GM19043 (cell line): ENCODE results near the gene SURF4.

Source experiments
- ATAC-seq: cut with Tn5 transposase; IDR thresholded peaks from one replicate; pipeline ENCODE4 v1.9.1; 2021; ENCODE audit warnings: low read depth; ENCODE audit not compliant: unreplicated experiment

Gene SURF4

GRCh38 chr9:133375724-133376654 lies at the start of gene SURF4, which contains the start of gene STKLD1:
Gene SURF4, minus strand, starts transcription at chr9:133376060. Its CDS starts 91 bp downstream, at chr9:133375969.
Gene STKLD1, plus strand, starts transcription at chr9:133376366. Its CDS starts 108 bp downstream, at chr9:133376474.
- ATAC-seq, result peak; percentile 94

DNA sequence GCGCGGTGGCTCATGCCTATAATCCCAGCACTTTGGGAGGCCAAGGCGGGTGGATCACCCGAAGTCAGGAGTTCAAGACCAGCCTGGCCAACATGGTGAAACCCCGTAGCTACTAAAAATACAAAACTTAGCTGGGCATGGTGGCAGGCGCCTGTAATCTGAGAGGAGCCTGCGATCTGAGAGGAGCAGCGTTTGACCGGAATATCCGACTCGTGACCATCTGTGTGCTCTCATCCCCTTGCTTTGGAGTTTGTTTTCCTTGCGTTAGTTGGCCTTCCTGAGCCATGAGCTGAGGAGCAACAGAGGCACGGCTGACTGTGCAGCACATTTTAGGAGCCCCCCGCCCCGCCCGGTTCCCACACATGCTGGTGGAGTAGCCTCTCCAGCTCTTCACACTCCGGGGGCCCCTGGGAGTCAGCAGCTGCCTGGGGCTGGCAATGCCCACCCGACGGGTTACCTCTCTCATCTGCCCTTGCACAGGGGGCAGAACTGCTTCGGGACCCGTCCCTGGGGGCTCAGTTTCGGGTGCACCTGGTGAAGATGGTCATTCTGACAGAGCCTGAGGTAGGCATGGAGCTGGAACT lies 49.3 kb upstream of the SURF4 start:
- no peak for ATAC-seq

- no peak for ATAC-seq
These were observed 48.3 kb upstream of the SURF4 start for GRCh38 chr9:133424187-133424586.

- no peak for ATAC-seq
These were observed 47.4 kb upstream of the SURF4 start for GRCh38 chr9:133423216-133423615.

DNA sequence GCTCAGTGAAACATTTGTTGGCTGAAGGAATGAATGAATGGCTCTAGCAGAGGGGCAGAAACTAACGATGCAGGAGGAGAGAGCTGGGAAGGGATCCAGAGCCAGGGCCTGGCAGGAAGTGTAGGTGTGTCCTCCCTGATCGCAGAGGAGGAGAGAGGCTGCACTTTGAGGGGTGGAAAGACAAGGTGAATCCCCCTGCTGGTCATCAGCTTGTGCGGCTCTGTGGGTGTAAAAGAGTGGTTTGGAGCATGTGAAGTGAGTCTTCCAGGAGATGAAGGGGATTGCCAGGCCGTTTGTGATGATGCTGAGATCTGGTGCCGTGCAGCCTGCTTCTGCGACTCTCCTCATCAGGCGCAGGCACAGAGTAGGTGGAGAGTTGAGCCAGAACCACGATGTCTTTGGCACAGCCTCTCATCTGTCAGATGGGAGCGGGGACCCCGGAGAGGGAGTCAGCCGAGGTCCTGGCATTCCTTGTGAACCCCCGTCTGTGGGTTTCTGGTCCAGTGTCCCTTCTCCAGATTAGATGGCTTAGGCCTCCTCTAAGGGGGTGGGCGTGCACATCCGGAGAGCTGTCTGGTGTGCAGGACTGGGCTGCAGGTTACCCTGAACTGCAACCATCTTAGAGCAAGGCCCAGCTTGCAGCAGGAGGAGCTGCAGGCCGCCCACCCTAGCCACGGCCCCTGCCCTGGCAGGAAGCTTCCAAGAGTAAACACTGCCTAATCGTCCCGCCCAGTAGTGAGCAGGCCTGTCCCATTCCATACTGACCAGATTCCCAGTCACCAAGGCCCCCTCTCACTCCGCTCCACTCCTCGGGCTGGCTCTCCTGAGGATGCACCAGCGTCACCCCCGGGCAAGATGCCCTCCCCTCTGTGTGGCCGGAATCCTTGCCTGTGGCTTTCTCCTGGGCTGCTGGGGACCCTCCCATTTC lies 46.0 kb upstream of the SURF4 start, which contains the start of gene ADAMTS13:
Gene ADAMTS13, plus strand, starts transcription at position 753 of the 928 bp plus-strand sequence. Its CDS starts 77 bp downstream, at position 830.
- no peak for ATAC-seq

- no peak for ATAC-seq
These were observed 44.5 kb upstream of the SURF4 start for GRCh38 chr9:133420392-133420827.

- ATAC-seq, result no peak
These were observed 43.1 kb upstream of the SURF4 start for GRCh38 chr9:133419005-133419404.

GRCh38 chr9:133417541-133418461 lies 41.9 kb upstream of the SURF4 start, which contains the start of gene REXO4:
Gene REXO4, minus strand, starts transcription at chr9:133418010. Its CDS starts 166 bp downstream, at chr9:133417844.
- peak; percentile 77 for ATAC-seq

DNA sequence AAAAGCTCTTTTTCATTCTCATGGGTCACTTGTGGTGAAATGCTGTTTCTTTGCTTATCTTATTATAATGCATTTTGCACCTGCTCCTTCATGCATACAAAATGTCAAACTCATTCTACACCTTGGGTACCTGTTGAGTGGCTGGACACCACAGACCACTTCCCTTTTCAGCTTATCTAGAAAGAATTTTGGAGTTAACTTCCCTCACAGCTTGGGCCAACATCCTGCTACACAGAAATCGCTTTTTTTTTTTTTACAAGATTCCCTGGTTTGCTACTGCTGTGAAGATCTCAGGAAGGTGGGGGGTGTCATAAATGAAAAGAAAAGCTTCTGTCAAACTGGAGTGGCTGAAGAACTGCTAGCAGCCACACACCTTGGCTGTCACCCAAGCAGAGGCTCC lies 39.3 kb upstream of the SURF4 start:
- no peak for ATAC-seq

GRCh38 chr9:133408042-133408441 lies 32.2 kb upstream of the SURF4 start:
- no peak for ATAC-seq

- ATAC-seq, result no peak
These were observed 30.8 kb upstream of the SURF4 start for GRCh38 chr9:133406480-133407307.

DNA sequence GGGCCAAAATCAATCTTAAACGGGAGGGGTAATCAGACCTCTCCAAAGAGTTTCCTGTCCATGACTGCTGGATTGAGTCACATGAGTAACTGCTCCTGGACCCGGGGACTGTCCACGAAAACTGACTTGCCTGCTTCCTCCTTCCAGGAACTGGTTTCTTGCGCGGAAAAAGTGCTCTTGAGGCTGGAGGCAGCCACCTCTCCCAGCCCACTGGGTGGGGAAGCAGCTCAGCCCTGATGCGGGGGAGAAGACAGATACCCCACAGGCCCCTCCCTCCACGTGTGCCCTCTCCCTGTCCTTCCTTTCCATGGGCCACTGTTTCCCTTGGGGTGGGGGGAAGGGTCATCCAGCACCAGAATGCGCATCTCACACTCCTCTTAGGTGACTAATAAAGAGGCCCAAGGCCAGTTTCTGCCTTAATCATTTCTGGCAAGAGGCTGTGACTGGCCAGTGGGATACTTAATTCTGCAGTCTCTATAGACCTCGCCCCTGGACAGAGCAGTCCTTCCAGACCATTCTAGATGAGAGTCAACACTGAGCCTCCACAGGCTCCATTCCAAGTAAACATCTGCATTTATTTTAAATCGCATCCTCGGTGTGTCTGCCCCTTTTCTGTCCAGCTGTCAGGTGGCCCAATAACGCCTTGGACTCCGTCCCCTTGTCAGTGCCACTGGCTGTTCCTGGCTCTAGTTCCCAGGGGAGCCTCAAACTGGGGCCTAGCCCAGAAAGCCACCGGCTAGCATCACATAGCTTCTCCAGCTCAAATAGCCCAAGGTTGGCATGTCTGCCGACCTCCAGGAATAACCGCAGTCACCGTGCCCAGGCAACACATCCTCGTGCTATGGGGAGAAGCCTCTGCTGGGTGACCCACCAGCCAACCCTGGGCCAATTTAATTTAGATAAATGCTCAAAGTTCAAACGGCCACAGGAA lies 29.9 kb upstream of the SURF4 start:
- no peak for ATAC-seq

DNA sequence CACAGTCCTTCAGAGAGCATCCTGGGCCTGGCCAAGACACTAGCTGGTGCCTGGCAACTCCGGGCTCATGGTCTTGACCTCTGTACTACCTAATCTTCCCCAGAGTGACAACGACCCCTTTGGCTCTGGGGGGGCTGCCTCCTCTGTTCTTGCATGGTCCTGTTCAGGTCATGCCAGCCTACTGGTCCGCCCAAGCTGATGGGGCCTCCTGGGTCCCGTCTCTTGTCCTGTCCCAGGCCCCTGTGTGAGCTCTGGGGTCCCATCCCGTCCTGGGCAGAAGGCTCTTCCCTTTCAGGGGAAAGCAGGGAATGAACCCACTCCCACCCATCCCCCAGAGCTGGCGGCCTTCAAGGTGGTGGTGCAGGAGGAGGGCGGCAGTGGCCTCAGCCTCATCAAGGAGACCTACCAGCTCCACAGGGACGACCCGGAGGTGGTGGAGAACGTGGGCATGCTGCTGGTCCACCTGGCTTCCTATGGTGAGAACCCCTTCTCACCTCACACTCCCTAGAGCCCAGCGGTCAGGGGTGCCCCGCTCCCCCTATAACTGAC lies 28.7 kb upstream of the SURF4 start:
- ATAC-seq, result no peak

- no peak for ATAC-seq
These were observed 28.1 kb upstream of the SURF4 start for GRCh38 chr9:133403766-133404453.

DNA sequence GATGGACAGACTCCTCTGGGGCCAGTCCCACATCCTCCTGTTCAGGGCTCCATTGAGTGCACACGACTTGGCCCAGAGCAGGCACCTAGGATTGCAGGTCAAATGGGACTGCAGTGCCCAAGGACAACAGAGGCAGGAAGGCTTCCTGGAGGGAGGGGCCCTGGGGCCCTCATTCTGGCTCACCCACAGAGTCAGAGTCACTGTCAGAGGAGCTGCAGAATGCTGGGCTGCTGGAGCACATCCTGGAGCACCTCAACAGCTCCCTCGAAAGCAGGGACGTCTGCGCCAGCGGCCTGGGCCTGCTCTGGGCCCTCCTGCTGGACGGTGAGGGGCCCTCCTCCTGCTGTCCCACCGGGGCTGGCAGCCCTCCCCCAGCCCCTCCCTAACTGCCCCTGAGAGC lies 26.8 kb upstream of the SURF4 start:
- ATAC-seq, result no peak

- ATAC-seq, result no peak
These were observed 25.7 kb upstream of the SURF4 start for GRCh38 chr9:133401588-133401987.

DNA sequence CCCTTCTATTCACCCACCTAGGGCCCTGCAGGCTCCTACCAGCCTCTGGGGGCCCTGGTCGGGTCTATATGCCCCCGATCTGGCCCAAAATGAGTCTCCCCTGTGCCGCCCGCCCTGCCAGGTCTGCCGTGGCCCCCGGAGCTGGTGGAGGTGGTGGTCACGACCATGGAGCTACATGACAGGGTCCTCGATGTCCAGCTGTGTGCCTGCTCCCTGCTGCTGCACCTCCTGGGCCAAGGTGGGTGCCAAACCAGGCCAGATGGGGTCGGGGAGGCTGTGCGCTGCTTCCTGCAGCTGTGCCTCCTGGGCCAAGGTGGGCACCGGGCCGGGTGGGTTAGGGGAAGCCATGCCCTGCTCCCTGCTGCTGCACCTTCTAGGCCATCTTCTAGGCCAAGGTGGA lies 24.4 kb upstream of the SURF4 start:
- ATAC-seq, result no peak
